GM18517 (cell line): ENCODE measurements around the gene TRAK1.
"Not testable (repeated sequence)": the region's sequence is repeated elsewhere in the genome, so short reads cannot be mapped to it uniquely, and the experiment has no call there.

Experiments used
- ATAC-seq: cut with Tn5 transposase; IDR thresholded peaks from one replicate; pipeline ENCODE4 v1.9.1; 2021; ENCODE audit warnings: mild to moderate bottlenecking, moderate library complexity; ENCODE audit not compliant: unreplicated experiment

Gene TRAK1

GRCh38 chr3:42096796-42097565 lies 5.8 kb downstream of the TRAK1 start:
- ATAC-seq, result no peak

- no peak for ATAC-seq
These were observed 6.4 kb downstream of the TRAK1 start for GRCh38 chr3:42097566-42097946.

- no peak for ATAC-seq
These were observed 7.0 kb downstream of the TRAK1 start for GRCh38 chr3:42098171-42098570.

- no peak for ATAC-seq
These were observed 8.0 kb downstream of the TRAK1 start for GRCh38 chr3:42099020-42099765.

- ATAC-seq, result no peak
These were observed 9.9 kb downstream of the TRAK1 start for GRCh38 chr3:42101048-42101447.

- no peak for ATAC-seq
These were observed 10.3 kb downstream of the TRAK1 start for GRCh38 chr3:42101481-42101880.

GRCh38 chr3:42102571-42102970 lies 11.4 kb downstream of the TRAK1 start:
- ATAC-seq, result no peak

- ATAC-seq, result not testable (repeated sequence)
These were observed 12.9 kb downstream of the TRAK1 start for GRCh38 chr3:42103921-42104665.

- ATAC-seq, result not testable (repeated sequence)
These were observed 14.8 kb downstream of the TRAK1 start for GRCh38 chr3:42105994-42106393.

- ATAC-seq, result no peak
These were observed 15.5 kb downstream of the TRAK1 start for GRCh38 chr3:42106646-42107045.

GRCh38 chr3:42110631-42111030 lies 19.5 kb downstream of the TRAK1 start:
- ATAC-seq, result no peak

- no peak for ATAC-seq
These were observed 23.1 kb downstream of the TRAK1 start for GRCh38 chr3:42114130-42114725.

GRCh38 chr3:42115215-42115614 lies 24.1 kb downstream of the TRAK1 start:
- ATAC-seq, result no peak

- ATAC-seq, result no peak
These were observed 24.8 kb downstream of the TRAK1 start for GRCh38 chr3:42115946-42116345.

GRCh38 chr3:42116466-42116865 lies 25.3 kb downstream of the TRAK1 start:
- no peak for ATAC-seq

GRCh38 chr3:42117175-42118008 lies 26.2 kb downstream of the TRAK1 start:
- ATAC-seq, result no peak

GRCh38 chr3:42118762-42119361 lies 27.7 kb downstream of the TRAK1 start:
- ATAC-seq, result peak; percentile 69

GRCh38 chr3:42119561-42120355 lies 28.6 kb downstream of the TRAK1 start:
- no peak for ATAC-seq

GRCh38 chr3:42120866-42121265 lies 29.7 kb downstream of the TRAK1 start:
- no peak for ATAC-seq
